OCI-LY1 (cell line): ENCODE data around the gene MINK1.

Source experiments
- H2AFZ ChIP-seq: fragments of 200-600 bp; sonication (generic), shearing (Covaris generic); 2 replicates; pipeline ENCODE4 v1.6.0; 2014; ENCODE audit warnings: antibody characterized with exemption, mild to moderate bottlenecking, low read length
- H3F3A ChIP-seq: fragments of 200-600 bp; sonication (generic), shearing (Covaris generic); 2 replicates; pipeline ENCODE4 v1.6.0; 2014; ENCODE audit warnings: mild to moderate bottlenecking, antibody characterized with exemption, low read length, moderate library complexity; ENCODE audit not compliant: insufficient read depth
- H3K27ac ChIP-seq: fragments of 200-600 bp; sonication (generic); 2 replicates; pipeline ENCODE4 v1.5.1; 2014; ENCODE audit warnings: low read length, mixed run types, mild to moderate bottlenecking, low read depth; ENCODE audit not compliant: poor library complexity, severe bottlenecking
- H3K27me3 ChIP-seq: fragments of 200-600 bp; sonication (generic); 2 replicates; pipeline ENCODE4 v1.6.0; 2014; ENCODE audit warnings: antibody characterized with exemption, mild to moderate bottlenecking, low read length, moderate library complexity; ENCODE audit not compliant: insufficient read depth
- H3K36me3 ChIP-seq: fragments of 200-600 bp; sonication (generic); 2 replicates; pipeline ENCODE4 v1.6.1; 2014; ENCODE audit warnings: mild to moderate bottlenecking, antibody characterized with exemption, low read length, moderate library complexity, mixed read lengths; ENCODE audit not compliant: insufficient read depth
- H3K4me1 ChIP-seq: fragments of 200-600 bp; sonication (generic); 2 replicates; pipeline ENCODE4 v1.5.1; 2014; ENCODE audit warnings: mild to moderate bottlenecking, low read length, moderate library complexity; ENCODE audit not compliant: insufficient read depth, severe bottlenecking
- H3K4me2 ChIP-seq: fragments of 200-600 bp; sonication (generic), shearing (Covaris generic); 2 replicates; pipeline ENCODE4 v1.6.1; 2014; ENCODE audit warnings: low read length
- H3K4me3 ChIP-seq: fragments of 200-600 bp; sonication (generic); 2 replicates; pipeline ENCODE4 v1.5.1; 2014; ENCODE audit warnings: low read length, low read depth, mild to moderate bottlenecking, mixed read lengths; ENCODE audit not compliant: poor library complexity, severe bottlenecking
- H3K79me2 ChIP-seq: fragments of 200-600 bp; shearing (Covaris generic); 2 replicates; pipeline ENCODE4 v1.6.1; 2016; ENCODE audit warnings: mixed run types, low read length, mixed read lengths; ENCODE audit not compliant: insufficient read depth
- H3K9ac ChIP-seq: fragments of 200-600 bp; sonication (generic), shearing (Covaris generic); 2 replicates; pipeline ENCODE4 v1.6.1; 2014; ENCODE audit warnings: mild to moderate bottlenecking, low read length, mixed read lengths
- H3K9me2 ChIP-seq: fragments of 200-600 bp; sonication (generic), shearing (Covaris generic); 2 replicates; pipeline ENCODE4 v1.6.1; 2014; ENCODE audit warnings: low read depth, mild to moderate bottlenecking, low read length, mixed read lengths
- H3K9me3 ChIP-seq: fragments of 200-600 bp; shearing (Covaris generic); 2 replicates; pipeline ENCODE4 v1.6.1; 2014; ENCODE audit warnings: low read length, mixed read lengths
- H4K20me1 ChIP-seq: fragments of 200-600 bp; sonication (generic), shearing (Covaris generic); 2 replicates; pipeline ENCODE4 v1.6.0; 2016; ENCODE audit warnings: mild to moderate bottlenecking, low read length; ENCODE audit not compliant: insufficient read depth
- CTCF ChIP-seq: fragments of 200-600 bp; sonication (generic), shearing (Covaris generic); IDR thresholded peaks from 2 replicates; pipeline ENCODE4 v1.5.1; 2017; ENCODE audit warnings: mild to moderate bottlenecking, antibody characterized with exemption, low read length, moderate library complexity, mixed read lengths
- EZH2 ChIP-seq: fragments of 200-600 bp; sonication (generic), shearing (Covaris generic); IDR thresholded peaks from 2 replicates; pipeline ENCODE4 v1.8.0; 2017; ENCODE audit warnings: borderline replicate concordance, mixed run types, mild to moderate bottlenecking, antibody characterized with exemption, low read length, moderate library complexity, mixed read lengths

MINK1 gene

DNA sequence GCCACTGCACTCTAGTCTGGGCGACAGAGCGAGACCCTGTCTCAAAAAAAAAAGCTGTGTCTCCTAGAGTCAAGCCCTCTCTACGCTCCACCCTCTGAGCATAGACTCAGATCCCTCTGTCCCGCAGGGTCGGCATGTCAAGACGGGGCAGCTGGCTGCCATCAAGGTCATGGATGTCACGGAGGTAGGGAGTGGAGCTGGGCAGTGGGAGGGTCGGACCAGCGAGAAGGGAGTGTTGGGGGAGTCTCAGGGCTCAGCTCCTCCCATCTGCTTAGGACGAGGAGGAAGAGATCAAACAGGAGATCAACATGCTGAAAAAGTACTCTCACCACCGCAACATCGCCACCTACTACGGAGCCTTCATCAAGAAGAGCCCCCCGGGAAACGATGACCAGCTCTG lies 47.7 kb downstream of the MINK1 start:
- Histone ChIP-seq H3K9me3 (no peaks in the 10 kb centered on the region), H3K36me3 (peaks cover 24% of the 10 kb centered on the region; the same call in 1 of the 2 replicates), H3K9ac (no peak overlapping the region), H3F3A (0 out of 2 replicates have a peak, but pooled peaks cover 2% of the 10 kb centered on the region), H3K79me2 (no peaks in the 10 kb centered on the region), H3K27ac (no peak overlapping the region), H3K9me2 (no peaks in the 10 kb centered on the region), H3K4me1 (no peaks in the 10 kb centered on the region), H3K4me2 (no peak overlapping the region), H3K27me3 (no peaks in the 10 kb centered on the region), H2AFZ (no peak overlapping the region), H3K4me3 (no peak overlapping the region), H4K20me1 (no peaks in the 10 kb centered on the region)
- no peak for TF ChIP-seq CTCF

GRCh38 chr17:4881761-4882555 lies 48.8 kb downstream of the MINK1 start:
- H2AFZ ChIP-seq = no peak overlapping the region
- H3K9me3 ChIP-seq = no peaks in the 10 kb centered on the region
- no peak overlapping the region for H3K9ac ChIP-seq
- H3K4me2 ChIP-seq = no peak overlapping the region
- H3K36me3 ChIP-seq = peaks cover 35% of the 10 kb centered on the region; the same call in 1 of the 2 replicates
- no peaks in the 10 kb centered on the region for H3K9me2 ChIP-seq
- no peaks in the 10 kb centered on the region for H3K79me2 ChIP-seq
- no peaks in the 10 kb centered on the region for H3K27me3 ChIP-seq
- no peaks in the 10 kb centered on the region for H3K4me1 ChIP-seq
- 0 out of 2 replicates have a peak, but pooled peaks cover 2% of the 10 kb centered on the region for H3F3A ChIP-seq
- TF ChIP-seq CTCF = peak; percentile 95
- no peak for TF ChIP-seq EZH2
- H3K27ac ChIP-seq = no peak overlapping the region
- H4K20me1 ChIP-seq = no peaks in the 10 kb centered on the region
- H3K4me3 ChIP-seq = no peak overlapping the region

GRCh38 chr17:4884489-4884888 lies 51.3 kb downstream of the MINK1 start:
- H4K20me1 ChIP-seq = no peaks in the 10 kb centered on the region
- no peak for TF ChIP-seq CTCF
- no peak for TF ChIP-seq EZH2
- no peak overlapping the region for H3K4me2 ChIP-seq
- H2AFZ ChIP-seq = no peak overlapping the region
- H3K4me1 ChIP-seq = no peaks in the 10 kb centered on the region
- 0 out of 2 replicates have a peak, but pooled peaks cover 2% of the 10 kb centered on the region for H3F3A ChIP-seq
- H3K4me3 ChIP-seq = no peak overlapping the region
- H3K27ac ChIP-seq = no peak overlapping the region
- peaks cover 47% of the 10 kb centered on the region; the same call in 1 of the 2 replicates for H3K36me3 ChIP-seq
- H3K79me2 ChIP-seq = no peaks in the 10 kb centered on the region
- H3K9me2 ChIP-seq = no peaks in the 10 kb centered on the region
- no peaks in the 10 kb centered on the region for H3K9me3 ChIP-seq
- no peak overlapping the region for H3K9ac ChIP-seq
- H3K27me3 ChIP-seq = no peaks in the 10 kb centered on the region
